Endothelial cell (in vitro differentiated cells): ENCODE measurements around the gene TLE2. TPM values are rescaled to one million over a fixed set of nuclear protein-coding genes. Genes with fewer than 3 reads are reported as not detected.

Source experiments
- DNase-seq: peaks from one replicate; pipeline ENCODE4 v3.0.0; 2021; ENCODE audit warnings: low spot score
- H3K27ac Mint-ChIP-seq: one replicate; pipeline ENCODE4 v1.8.0; 2021; ENCODE audit warnings: mixed read lengths, inconsistent platforms; ENCODE audit not compliant: unreplicated experiment
- H3K27me3 Mint-ChIP-seq: one replicate; pipeline ENCODE4 v1.8.0; 2021; ENCODE audit warnings: mild to moderate bottlenecking, moderate library complexity, mixed read lengths, inconsistent platforms; ENCODE audit not compliant: unreplicated experiment
- H3K36me3 Mint-ChIP-seq: one replicate; pipeline ENCODE4 v1.8.0; 2021; ENCODE audit warnings: mild to moderate bottlenecking, low read depth, mixed read lengths, inconsistent platforms; ENCODE audit not compliant: unreplicated experiment
- H3K4me1 Mint-ChIP-seq: one replicate; pipeline ENCODE4 v1.8.0; 2021; ENCODE audit warnings: mild to moderate bottlenecking, mixed read lengths, inconsistent platforms; ENCODE audit not compliant: unreplicated experiment
- H3K4me3 Mint-ChIP-seq: one replicate; pipeline ENCODE4 v1.8.0; 2021; ENCODE audit warnings: mild to moderate bottlenecking, mixed read lengths, inconsistent platforms; ENCODE audit not compliant: unreplicated experiment
- H3K9me3 Mint-ChIP-seq: one replicate; pipeline ENCODE4 v1.8.0; 2021; ENCODE audit warnings: mixed read lengths, inconsistent platforms; ENCODE audit not compliant: unreplicated experiment
- CTCF ChIP-seq: fragments of 200-600 bp; sonication (generic); IDR thresholded peaks from one replicate; pipeline ENCODE4 v1.5.0; 2021; ENCODE audit warnings: antibody characterized with exemption; ENCODE audit not compliant: unreplicated experiment
- total RNA-seq: library from RNA; stranded (reverse); fragmentation: NEBNext Ultra II Directional; extraction: Animal tissue kit (Norgen Biotek cat#: 25700); gene quantifications from one replicate; pipeline ENCODE4 v1.2.1, GENCODE V29; 2021; ENCODE audit not compliant: unreplicated experiment

Gene TLE2
- total RNA-seq, 1 donor from 2014 or later, result 5.7 TPM

GRCh38 chr19:3059653-3060052, 30.6 kb upstream of the TLE2 start:
- peak overlapping the region; percentile 69 for H3K4me3 Mint-ChIP-seq
- no peak for TF ChIP-seq CTCF
- H3K27ac Mint-ChIP-seq, result no peak overlapping the region
- H3K9me3 Mint-ChIP-seq, result no peaks in the 10 kb centered on the region
- peaks cover 10% of the 10 kb centered on the region for H3K4me1 Mint-ChIP-seq
- H3K27me3 Mint-ChIP-seq, result peaks cover 10% of the 10 kb centered on the region
- H3K36me3 Mint-ChIP-seq, result peaks cover 19% of the 10 kb centered on the region
- DNase-seq, result no peak

- Mint-ChIP-seq H3K4me3 (no peak overlapping the region), H3K36me3 (peaks cover 21% of the 10 kb centered on the region), H3K27ac (no peak overlapping the region), H3K4me1 (peaks cover 10% of the 10 kb centered on the region), H3K9me3 (no peaks in the 10 kb centered on the region), H3K27me3 (peaks cover 10% of the 10 kb centered on the region)
- DNase-seq, result no peak
- TF ChIP-seq CTCF, result no peak
These were observed 29.8 kb upstream of the TLE2 start for GRCh38 chr19:3058821-3059314.

GRCh38 chr19:3058009-3058820, 29.1 kb upstream of the TLE2 start:
- TF ChIP-seq CTCF, result no peak
- Mint-ChIP-seq H3K4me3 (peak overlapping the region; percentile 69), H3K27me3 (peaks cover 10% of the 10 kb centered on the region), H3K9me3 (no peaks in the 10 kb centered on the region), H3K4me1 (peaks cover 10% of the 10 kb centered on the region), H3K27ac (no peak overlapping the region), H3K36me3 (peaks cover 21% of the 10 kb centered on the region)
- DNase-seq, result no peak

- H3K9me3 Mint-ChIP-seq, result no peaks in the 10 kb centered on the region
- H3K4me3 Mint-ChIP-seq, result no peak overlapping the region
- H3K27ac Mint-ChIP-seq, result no peak overlapping the region
- TF ChIP-seq CTCF, result no peak
- no peak for DNase-seq
- peaks cover 10% of the 10 kb centered on the region for H3K27me3 Mint-ChIP-seq
- H3K36me3 Mint-ChIP-seq, result peaks cover 21% of the 10 kb centered on the region
- peaks cover 10% of the 10 kb centered on the region for H3K4me1 Mint-ChIP-seq
These were observed 28.2 kb upstream of the TLE2 start for GRCh38 chr19:3057275-3057714.
